Inflammatory macrophage treated with lipopolysaccharide for 4 hours (primary cell): Measurements from ENCODE around the gene GCN1.

ENCODE experiments used
- DNase-seq: peaks from one replicate; pipeline ENCODE4 v3.0.0-alpha.2; 2020

Gene GCN1

DNA sequence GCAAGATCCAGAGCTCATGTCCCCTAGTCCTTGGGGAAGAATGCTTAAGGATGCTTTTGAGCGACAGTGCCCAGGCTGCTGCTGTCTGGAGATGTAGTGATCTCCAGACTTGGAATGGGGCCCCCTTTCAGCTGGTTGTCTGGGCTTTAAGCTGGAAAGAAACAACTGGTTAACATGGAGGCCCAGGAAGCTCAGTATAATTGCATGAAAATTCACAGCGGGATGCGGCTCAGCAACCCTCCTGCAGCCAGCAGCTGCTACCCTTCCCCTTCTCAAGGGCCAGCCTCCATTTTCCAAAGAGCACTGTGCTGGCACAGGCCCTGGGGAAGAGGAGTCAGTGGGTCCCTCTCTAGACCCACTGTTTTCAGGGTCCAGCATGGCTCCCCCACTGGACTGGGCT is 104.3 kb downstream of the GCN1 start:
- no peak for DNase-seq

DNA sequence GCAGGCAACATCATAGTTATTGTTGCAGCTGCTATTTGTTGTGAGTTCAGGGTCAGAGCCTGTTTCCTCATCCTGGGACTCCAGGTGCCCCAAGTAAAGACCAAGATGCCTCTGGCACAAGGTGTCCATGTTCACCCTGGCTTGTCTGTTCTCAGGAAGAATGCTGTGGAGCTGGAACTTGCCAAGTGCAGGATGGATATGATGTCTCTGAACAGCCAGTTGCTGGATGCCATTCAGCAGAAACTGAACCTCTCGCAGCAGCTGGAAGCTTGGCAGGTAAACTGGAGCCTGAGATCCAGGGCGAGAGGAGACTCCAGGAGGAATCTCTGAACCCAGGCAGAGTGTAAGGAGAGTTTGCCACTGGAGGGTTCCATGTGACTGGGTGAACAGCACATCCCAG is 104.7 kb downstream of the GCN1 start:
- DNase-seq, result no peak

DNA sequence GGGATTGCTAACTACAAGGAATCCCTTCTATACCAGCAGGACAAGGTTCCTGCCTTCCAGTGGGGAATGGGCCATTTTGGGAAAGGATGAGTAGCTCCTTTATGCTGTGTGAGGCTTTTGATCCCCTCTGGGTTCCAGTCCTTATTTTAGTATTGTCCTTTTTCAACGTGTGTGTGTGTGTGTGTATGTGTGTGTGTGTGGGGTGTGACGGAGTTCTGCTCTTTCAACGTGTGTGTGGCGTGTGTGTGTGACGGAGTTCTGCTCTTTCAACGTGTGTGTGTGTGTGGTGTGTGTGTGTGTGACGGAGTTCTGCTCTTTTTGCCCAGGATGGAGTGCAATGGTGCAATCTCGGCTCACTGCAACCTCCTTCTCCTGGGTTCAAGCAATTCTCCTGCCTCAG is 105.4 kb downstream of the GCN1 start:
- no peak for DNase-seq

DNA sequence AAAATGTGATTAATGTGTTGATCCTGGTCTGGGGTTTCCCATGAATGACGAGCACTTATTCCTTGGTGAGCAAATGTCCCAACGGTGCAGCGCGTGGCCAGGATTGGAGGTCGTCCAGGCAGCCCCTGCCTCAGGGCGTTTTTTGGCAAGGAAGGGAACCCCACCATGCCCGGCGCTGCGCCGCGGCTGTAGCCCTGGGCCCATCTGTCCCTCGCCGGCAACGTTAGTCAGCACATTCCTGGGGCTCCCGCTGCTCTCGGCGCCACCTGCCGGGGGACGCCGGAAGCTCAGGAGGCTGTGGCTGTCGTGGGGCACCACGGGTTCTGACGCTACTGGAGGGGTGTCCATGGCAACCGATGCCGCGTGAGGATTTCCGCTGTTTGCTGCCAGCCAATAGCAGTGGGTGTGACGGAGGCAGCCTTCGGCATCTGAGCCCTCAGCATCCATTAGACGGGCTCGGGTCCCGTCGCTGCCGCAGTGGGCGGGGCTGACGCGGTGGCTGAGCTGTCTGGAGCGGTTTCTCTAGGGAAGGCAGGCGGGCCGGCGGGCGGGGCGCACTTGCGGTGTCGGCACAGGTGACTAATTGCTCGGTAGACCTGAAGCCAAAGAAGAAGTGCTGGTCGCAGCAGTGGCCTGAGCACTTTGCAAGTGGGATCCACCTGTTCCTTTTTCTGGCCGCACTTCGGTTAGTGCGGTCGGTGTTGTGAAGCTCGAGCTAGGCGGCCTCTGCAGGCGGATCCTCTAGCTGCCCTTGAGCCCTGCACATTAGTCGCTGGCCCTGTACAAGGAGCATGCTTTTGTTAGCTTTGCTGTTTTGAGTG is 107.5 kb downstream of the GCN1 start:
- DNase-seq, result peak; percentile 98

DNA sequence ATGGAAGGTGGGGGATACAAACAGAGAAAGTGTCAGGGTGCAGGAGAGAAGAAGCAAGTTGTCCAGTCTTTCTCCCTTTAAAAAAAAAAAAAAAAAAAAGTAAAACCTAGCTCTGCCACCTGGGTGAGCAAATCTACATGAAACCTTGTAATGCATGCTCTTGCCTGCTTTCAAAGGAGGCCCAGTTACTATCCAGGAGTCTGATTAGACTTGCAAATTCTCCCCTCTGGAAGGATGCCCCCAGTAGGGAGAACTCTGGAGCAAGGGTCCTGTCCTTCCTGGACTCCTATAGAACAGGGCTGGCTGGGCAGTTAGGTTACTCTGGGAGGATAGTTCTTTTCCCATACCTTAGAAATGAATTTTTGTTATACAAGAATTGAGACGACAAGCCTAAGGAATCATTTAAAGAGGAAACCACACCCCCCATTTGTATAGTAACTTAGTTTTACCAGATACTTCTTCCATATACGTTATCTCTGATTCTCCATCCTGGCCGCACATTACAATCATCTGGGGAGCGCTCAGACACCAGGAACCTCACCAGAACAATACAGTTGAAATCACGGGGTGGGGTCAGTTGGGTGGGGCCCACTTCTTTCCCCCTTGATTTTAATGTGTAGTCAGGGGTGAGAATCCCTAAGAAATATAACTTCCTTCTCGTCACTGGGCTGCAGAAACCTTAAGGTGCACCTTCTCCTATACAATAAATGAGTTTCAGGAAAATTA is 108.4 kb downstream of the GCN1 start:
- no peak for DNase-seq

DNA sequence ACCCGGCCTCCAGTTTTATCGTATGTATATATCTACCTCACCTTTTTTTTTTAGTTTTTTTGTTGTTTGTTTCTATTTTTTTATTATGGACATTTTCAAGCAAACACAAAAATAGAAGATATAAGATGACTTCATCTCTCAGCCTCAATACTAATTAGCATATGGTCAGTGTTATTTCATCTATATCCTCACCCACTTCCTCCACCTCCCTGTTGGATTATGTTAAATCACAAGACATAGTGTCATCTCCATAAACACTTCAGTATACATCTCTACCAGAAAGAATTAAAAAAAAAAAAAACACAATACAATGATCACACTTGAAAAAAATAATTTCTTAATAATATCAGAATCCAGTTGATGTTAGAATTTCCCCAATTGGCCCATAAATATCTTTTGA is 112.9 kb downstream of the GCN1 start:
- peak; percentile 70 for DNase-seq

DNA sequence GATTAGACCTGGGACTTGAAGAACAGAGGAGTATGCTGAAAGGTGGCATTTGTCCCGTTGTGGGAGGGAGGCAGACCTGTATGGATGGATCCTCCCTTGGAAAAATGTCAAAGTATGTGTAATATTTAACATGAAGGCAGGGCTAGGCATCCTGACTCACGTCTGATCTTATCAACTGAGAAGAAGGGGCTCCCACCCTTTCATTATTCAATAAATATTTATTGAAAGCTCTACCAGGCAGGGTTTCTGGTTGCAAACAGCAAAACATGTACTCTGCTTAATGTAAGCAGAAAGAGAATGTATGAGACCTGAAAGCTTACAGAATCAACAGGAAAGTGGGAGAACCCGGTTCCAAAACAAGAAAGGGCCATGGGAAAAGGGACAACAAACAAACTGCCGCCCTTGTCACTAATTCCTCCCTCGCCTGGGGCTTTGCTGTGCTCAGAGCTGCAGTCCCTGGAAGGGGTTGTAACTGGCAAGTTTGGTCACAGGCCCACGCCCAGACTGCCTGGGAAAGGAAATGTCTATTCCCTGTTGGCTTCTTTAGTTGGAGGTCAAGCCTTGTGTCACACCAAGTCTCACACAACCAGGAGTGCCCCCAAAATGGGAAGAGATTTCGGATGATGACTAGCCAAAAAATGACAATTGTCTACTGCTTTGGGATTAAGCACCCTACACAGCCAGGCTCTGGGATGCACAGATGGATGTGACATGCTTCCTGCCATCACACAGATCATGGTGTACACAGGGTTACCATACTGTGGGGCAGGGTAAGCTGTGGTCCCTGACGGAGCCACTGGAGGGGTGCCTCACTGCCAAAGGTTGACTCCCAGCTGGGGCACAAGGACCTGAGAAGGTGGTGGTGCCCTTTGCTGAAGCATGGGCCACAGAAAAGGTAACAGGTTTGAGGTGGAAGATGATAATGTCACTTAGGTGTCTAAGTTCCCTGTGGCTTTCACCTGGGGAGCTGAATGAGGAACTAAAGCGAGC is 114.8 kb downstream of the GCN1 start:
- no peak for DNase-seq

DNA sequence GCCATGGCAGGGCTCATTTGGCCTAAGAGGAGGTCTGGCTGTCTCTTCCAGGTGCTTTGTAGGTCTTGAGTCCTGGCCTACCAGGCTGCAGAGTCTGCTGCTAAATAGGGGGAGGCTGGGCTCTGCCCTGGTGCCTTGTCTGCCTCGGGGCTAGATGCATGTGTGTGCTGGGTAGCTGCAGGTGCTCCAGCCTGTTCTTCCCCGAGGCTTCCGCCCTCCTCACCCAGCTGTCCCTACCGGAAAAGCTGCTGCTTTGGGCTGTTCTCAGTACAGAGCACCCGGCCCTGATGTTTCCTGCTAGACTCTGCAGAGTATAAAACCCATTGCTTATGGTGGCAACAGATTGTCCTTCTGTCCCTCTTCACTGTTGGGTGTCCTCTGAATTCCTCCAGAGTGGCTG is 115.6 kb downstream of the GCN1 start:
- DNase-seq, result no peak

DNA sequence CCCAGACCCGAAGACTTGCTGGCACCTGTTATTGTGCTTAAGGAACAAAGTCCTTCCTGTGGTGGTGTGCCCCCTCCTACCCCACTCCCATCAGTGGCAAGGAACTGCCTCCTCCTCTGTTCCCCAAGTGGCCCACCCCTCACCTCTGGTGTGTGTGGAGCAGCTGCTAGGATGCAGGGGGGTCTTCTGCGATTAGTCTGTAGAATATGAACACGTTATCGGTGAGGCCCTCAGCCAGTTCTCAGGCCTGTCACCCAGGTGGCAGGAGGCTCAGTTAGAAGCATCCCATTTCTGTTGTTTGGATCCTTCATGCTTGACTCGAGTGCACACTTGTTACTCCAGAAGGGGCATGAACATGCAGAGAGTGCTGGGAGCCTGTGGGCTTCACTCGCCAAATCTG is 117.3 kb downstream of the GCN1 start:
- DNase-seq, result no peak
